ENCODE data around the gene CDK5R2. TPM values are rescaled to one million over a fixed set of nuclear protein-coding genes. Genes with fewer than 3 reads are reported as not detected.

CDK5R2 gene
- total RNA-seq, 2 donors from 2014 or later = not detected

DNA sequence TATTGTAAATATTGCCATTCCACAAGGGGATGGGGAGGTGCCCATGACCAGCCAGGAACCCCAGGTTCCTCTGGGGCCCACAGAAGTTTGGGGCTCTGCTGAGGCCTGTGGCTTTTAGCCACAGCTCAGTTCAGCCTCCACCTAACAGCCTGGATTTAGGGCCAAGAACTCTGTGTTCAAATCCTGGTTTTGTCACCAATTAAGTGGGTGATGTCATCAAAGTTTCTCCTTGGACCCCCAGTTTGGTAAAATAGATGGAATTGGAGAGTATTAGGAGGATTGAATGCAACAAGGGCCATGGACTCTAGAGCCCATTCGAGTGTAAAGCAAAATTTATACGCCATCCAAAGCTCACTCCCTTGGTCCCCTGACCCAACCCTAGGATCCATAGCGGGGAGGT, 28.7 kb downstream of the CDK5R2 start:
- Histone ChIP-seq H3K9me3 (no peaks in the 10 kb centered on the region), H3K27ac (no peak overlapping the region), H3K27me3 (replicated peaks; ENCODE audit: insufficient read depth) (peaks cover 12% of the 10 kb centered on the region), H3K4me1 (replicated peaks) (peaks cover 5% of the 10 kb centered on the region), H3K4me3 (no peak overlapping the region), H3K36me3 (no peaks in the 10 kb centered on the region)
- TF ChIP-seq POLR2A (IDR thresholded peaks at IDR 0.05) = no peak
- TF ChIP-seq, protein P1, sequence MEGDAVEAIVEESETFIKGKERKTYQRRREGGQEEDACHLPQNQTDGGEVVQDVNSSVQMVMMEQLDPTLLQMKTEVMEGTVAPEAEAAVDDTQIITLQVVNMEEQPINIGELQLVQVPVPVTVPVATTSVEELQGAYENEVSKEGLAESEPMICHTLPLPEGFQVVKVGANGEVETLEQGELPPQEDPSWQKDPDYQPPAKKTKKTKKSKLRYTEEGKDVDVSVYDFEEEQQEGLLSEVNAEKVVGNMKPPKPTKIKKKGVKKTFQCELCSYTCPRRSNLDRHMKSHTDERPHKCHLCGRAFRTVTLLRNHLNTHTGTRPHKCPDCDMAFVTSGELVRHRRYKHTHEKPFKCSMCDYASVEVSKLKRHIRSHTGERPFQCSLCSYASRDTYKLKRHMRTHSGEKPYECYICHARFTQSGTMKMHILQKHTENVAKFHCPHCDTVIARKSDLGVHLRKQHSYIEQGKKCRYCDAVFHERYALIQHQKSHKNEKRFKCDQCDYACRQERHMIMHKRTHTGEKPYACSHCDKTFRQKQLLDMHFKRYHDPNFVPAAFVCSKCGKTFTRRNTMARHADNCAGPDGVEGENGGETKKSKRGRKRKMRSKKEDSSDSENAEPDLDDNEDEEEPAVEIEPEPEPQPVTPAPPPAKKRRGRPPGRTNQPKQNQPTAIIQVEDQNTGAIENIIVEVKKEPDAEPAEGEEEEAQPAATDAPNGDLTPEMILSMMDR (IDR thresholded peaks at IDR 0.05) = no peak
- DNase-seq (ENCODE audit: low spot score) = no peak
- intact Hi-C loops (cut with DNase I) = no loop called here
- 58% methylated on average over 3 of the region's 3 CpGs for WGBS

DNA sequence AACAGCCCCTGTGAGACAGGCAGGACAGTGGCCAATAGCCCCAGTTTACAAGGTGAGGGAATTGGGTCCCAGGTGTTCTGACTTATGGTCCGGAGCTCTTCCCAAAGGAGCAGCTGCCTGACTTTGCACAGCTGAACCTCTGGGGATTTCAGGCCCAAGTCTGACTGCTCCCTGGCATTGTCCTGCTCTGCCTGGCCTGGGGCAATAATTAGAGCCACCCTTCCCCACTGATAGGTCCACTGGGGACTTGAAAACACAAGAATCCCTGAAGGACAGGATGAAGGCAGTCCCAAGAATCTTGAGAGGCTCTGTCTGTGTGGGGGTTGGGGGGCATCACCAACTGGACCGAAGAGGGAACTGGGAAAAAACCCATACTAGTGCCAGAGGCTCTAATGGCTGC, 29.2 kb downstream of the CDK5R2 start:
- intact Hi-C loops (cut with DNase I) = no loop called here
- no peak overlapping the region for H3K4me3 ChIP-seq
- DNase-seq (ENCODE audit: low spot score) = no peak
- H3K27ac ChIP-seq = no peak overlapping the region
- peaks cover 10% of the 10 kb centered on the region for H3K4me1 ChIP-seq (replicated peaks)
- WGBS = 49% methylated on average over 2 of the region's 2 CpGs
- H3K27me3 ChIP-seq (replicated peaks; ENCODE audit: insufficient read depth) = peaks cover 11% of the 10 kb centered on the region
- TF ChIP-seq, protein P1 (IDR thresholded peaks at IDR 0.05) = no peak
- no peaks in the 10 kb centered on the region for H3K9me3 ChIP-seq
- no peaks in the 10 kb centered on the region for H3K36me3 ChIP-seq

DNA sequence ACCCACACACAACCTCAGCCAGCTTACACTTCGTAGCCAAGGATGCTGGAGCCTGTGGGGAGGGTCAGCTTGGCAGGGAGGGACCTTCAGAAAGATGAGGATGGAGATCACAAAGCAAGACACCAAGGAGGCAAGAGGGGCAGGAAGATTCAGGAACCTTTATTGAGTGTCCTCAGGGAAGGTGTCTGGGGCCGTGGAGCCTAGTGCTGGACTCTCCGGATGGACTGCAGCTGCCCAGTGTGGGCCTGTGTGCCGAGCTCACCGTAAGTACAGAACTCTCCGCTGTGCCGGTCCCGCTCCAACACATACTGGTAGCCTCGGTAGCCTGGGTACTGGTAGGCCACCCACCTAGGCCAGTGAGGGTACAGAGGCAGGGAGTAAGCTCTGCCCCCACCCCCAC, 30.6 kb downstream of the CDK5R2 start:
- Histone ChIP-seq H3K9me3 (no peaks in the 10 kb centered on the region), H3K27ac (no peak overlapping the region), H3K27me3 (replicated peaks; ENCODE audit: insufficient read depth) (peaks cover 9% of the 10 kb centered on the region), H3K4me3 (no peak overlapping the region), H3K36me3 (no peaks in the 10 kb centered on the region), H3K4me1 (replicated peaks) (peaks cover 16% of the 10 kb centered on the region)
- TF ChIP-seq POLR2AphosphoS5 (IDR thresholded peaks at IDR 0.05) (no peak), POLR2A (IDR thresholded peaks at IDR 0.05) (no peak)
- TF ChIP-seq, protein P1 (IDR thresholded peaks at IDR 0.05) = no peak
- no peak for DNase-seq (ENCODE audit: low spot score)
- 13% methylated on average over 9 of the region's 9 CpGs for WGBS
- intact Hi-C loops (cut with DNase I) = no loop called here

DNA sequence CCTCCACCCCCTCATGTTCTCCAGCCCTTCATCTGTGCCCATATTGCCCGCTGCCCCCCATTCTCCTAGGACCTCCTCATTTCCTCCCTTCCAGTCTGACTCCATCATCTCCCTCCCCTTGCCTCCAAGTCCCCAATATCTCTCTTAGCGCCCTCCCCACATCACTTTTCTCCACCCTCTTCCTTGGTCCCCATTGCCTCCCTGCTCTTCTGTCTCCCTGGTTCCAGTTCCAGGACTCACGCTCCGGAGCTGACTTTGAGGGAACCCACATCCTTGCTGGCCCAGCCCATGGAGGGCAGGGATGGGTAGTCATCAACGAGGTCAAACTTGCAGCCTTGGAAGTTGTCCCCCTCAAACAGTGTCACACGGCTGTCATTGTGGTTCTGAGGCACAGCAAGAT, 31.1 kb downstream of the CDK5R2 start:
- WGBS = 8% methylated on average over 6 of the region's 6 CpGs
- intact Hi-C loops (cut with DNase I) = no loop called here
- no peaks in the 10 kb centered on the region for H3K9me3 ChIP-seq
- H3K27ac ChIP-seq = no peak overlapping the region
- H3K4me3 ChIP-seq = no peak overlapping the region
- no peaks in the 10 kb centered on the region for H3K36me3 ChIP-seq
- H3K27me3 ChIP-seq (replicated peaks; ENCODE audit: insufficient read depth) = peaks cover 9% of the 10 kb centered on the region
- DNase-seq (ENCODE audit: low spot score) = no peak
- peaks cover 16% of the 10 kb centered on the region for H3K4me1 ChIP-seq (replicated peaks)
- TF ChIP-seq, protein P1 (IDR thresholded peaks at IDR 0.05) = no peak
- no peak for TF ChIP-seq POLR2AphosphoS5 (IDR thresholded peaks at IDR 0.05)
- no peak for TF ChIP-seq POLR2A (IDR thresholded peaks at IDR 0.05)

DNA sequence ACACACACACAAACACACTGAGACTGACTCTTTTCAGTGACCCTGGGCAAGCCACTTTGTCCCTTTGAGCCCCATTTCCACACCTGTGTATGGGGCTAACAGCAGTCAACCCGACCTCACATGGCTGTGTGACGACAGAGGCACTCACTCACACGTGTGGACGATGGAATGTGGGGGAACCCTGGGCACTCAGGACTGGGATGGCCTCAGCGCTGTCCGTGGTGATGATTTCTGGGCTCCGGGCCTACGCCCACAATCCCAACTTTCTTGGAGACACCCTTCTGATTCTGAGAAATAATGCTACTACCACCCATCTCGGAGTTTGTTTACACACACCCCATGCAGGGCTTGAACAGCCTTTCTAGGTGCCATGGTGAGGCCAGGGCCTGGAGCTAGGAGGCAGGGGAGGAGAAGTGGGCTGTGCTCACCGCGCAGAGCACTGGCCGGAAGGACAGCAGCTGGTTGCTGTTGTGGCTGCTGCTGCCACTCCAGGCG, 32.3 kb downstream of the CDK5R2 start:
- Histone ChIP-seq H3K27me3 (replicated peaks; ENCODE audit: insufficient read depth) (peaks cover 9% of the 10 kb centered on the region), H3K36me3 (no peaks in the 10 kb centered on the region), H3K27ac (no peak overlapping the region), H3K4me3 (no peak overlapping the region), H3K9me3 (no peaks in the 10 kb centered on the region), H3K4me1 (replicated peaks) (peaks cover 21% of the 10 kb centered on the region)
- intact Hi-C loops (cut with DNase I) = no loop called here
- no peak for DNase-seq (ENCODE audit: low spot score)
- TF ChIP-seq POLR2AphosphoS5 (IDR thresholded peaks at IDR 0.05) (no peak), POLR2A (IDR thresholded peaks at IDR 0.05) (no peak)
- TF ChIP-seq, protein P1 (IDR thresholded peaks at IDR 0.05) = no peak
- WGBS = 8% methylated on average over 13 of the region's 13 CpGs

Measured in prostate gland (tissue), 2 donors.